ENCODE measurements around the gene CCT6B. TPM values are rescaled to one million over a fixed set of nuclear protein-coding genes. Genes with fewer than 3 reads are reported as not detected.

Gene CCT6B
- total RNA-seq, 1 experiment from 2014 or later = 1.5 TPM

- DNase-seq (ENCODE audit: low read depth, low spot score) (no peak), ATAC-seq (no peak)
- H3K4me3 ChIP-seq (ENCODE audit: low read depth in 2 of 2, low read length in 2 of 2) = no peak overlapping the region
- intact Hi-C loops (cut with micrococcal nuclease; ENCODE audit: unreplicated experiment) = no loop called here
- H3K9me3 ChIP-seq (ENCODE audit: control insufficient read depth, insufficient read depth, low read depth, low read length) = no peaks in the 10 kb centered on the region
- H3K27me3 ChIP-seq (ENCODE audit: control insufficient read depth, insufficient read depth, low read length) = no peaks in the 10 kb centered on the region
- ChIA-PET CTCF (no interaction called here), POLR2A (interaction anchor here (0.6 kb wide), 2 partner anchors 106 to 631 kb away, joined by 3 read pairs; no protein-coding TSS in a partner anchor)
- in situ Hi-C loops (cut with HindIII; ENCODE audit: low pct_unique_long_range_greater_than_20kb, low sequenced_read_pairs) = no loop called here
- no peaks in the 10 kb centered on the region for H3K4me1 ChIP-seq (ENCODE audit: control insufficient read depth, insufficient read depth, low read length)
- H3K27ac ChIP-seq (ENCODE audit: low read length) = no peak overlapping the region
- no TSS peak for BruUV-seq (replicated peaks)
- TF ChIP-seq TCF7L2 (IDR thresholded peaks at IDR 0.05; ENCODE audit: low read depth, low read length) = no peak
- TF ChIP-seq SIN3A (IDR thresholded peaks at IDR 0.05; ENCODE audit: borderline replicate concordance, insufficient read depth, low read depth, low read length) = no peak
- TF ChIP-seq POLR2AphosphoS5 (IDR thresholded peaks at IDR 0.05; ENCODE audit: low read depth, low read length) = no peak
- TF ChIP-seq, protein P1, sequence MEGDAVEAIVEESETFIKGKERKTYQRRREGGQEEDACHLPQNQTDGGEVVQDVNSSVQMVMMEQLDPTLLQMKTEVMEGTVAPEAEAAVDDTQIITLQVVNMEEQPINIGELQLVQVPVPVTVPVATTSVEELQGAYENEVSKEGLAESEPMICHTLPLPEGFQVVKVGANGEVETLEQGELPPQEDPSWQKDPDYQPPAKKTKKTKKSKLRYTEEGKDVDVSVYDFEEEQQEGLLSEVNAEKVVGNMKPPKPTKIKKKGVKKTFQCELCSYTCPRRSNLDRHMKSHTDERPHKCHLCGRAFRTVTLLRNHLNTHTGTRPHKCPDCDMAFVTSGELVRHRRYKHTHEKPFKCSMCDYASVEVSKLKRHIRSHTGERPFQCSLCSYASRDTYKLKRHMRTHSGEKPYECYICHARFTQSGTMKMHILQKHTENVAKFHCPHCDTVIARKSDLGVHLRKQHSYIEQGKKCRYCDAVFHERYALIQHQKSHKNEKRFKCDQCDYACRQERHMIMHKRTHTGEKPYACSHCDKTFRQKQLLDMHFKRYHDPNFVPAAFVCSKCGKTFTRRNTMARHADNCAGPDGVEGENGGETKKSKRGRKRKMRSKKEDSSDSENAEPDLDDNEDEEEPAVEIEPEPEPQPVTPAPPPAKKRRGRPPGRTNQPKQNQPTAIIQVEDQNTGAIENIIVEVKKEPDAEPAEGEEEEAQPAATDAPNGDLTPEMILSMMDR (IDR thresholded peaks at IDR 0.05) = no peak
- no peak for TF ChIP-seq REST (IDR thresholded peaks at IDR 0.05; ENCODE audit: insufficient read depth in 1 of 2, low read depth in 2 of 2, low read length in 1 of 2)
- H3K36me3 ChIP-seq (ENCODE audit: control insufficient read depth, insufficient read depth, low read length) = peaks cover 3% of the 10 kb centered on the region; the same call in 1 of the 2 replicates
Measured at GRCh38 chr17:34996422-34997285, 35.4 kb upstream of the CCT6B start.

DNA sequence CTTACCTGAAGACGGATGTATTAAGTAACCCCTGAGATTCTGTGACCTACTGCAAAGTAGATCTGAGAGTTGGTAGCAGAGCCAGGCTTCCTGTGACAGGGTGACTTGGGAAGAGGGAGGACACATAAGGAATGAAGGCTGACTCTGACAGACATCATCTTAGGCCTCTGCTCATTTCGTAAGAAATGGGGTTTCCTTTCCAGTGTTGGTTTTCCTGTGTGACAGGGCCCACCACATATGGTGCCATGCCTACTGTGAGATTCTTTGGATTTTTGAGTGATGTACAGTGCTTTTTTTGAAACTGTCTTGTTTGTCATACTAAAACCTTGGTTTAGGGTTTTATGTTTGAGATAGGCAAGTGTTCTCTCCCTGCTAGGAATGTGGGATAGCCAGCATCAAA lies 31.8 kb upstream of the CCT6B start:
- TF ChIP-seq SIN3A (IDR thresholded peaks at IDR 0.05; ENCODE audit: borderline replicate concordance, insufficient read depth, low read depth, low read length) (no peak), REST (IDR thresholded peaks at IDR 0.05; ENCODE audit: insufficient read depth in 1 of 2, low read depth in 2 of 2, low read length in 1 of 2) (no peak), POLR2AphosphoS5 (IDR thresholded peaks at IDR 0.05; ENCODE audit: low read depth, low read length) (no peak), TCF7L2 (IDR thresholded peaks at IDR 0.05; ENCODE audit: low read depth, low read length) (no peak)
- TF ChIP-seq, protein P1 (IDR thresholded peaks at IDR 0.05) = no peak
- no peak overlapping the region for H3K4me3 ChIP-seq (ENCODE audit: low read depth in 2 of 2, low read length in 2 of 2)
- ChIA-PET CTCF (interaction anchor here (0.5 kb wide), 1 partner anchor 11 kb away, joined by 5 read pairs; no protein-coding TSS in a partner anchor), POLR2A (no interaction called here)
- DNase-seq (ENCODE audit: low read depth, low spot score) (no peak), ATAC-seq (no peak)
- no peaks in the 10 kb centered on the region for H3K27me3 ChIP-seq (ENCODE audit: control insufficient read depth, insufficient read depth, low read length)
- intact Hi-C loops (cut with micrococcal nuclease; ENCODE audit: unreplicated experiment) = no loop called here
- H3K27ac ChIP-seq (ENCODE audit: low read length) = no peak overlapping the region
- no peaks in the 10 kb centered on the region for H3K4me1 ChIP-seq (ENCODE audit: control insufficient read depth, insufficient read depth, low read length)
- in situ Hi-C loops (cut with HindIII; ENCODE audit: low pct_unique_long_range_greater_than_20kb, low sequenced_read_pairs) = no loop called here
- peaks cover 11% of the 10 kb centered on the region for H3K36me3 ChIP-seq (ENCODE audit: control insufficient read depth, insufficient read depth, low read length)
- no peaks in the 10 kb centered on the region for H3K9me3 ChIP-seq (ENCODE audit: control insufficient read depth, insufficient read depth, low read depth, low read length)
- TSS peak; percentile 6 for BruUV-seq (replicated peaks)

Measured in Panc1 (cell line).